Measurements from ENCODE around the gene CCDC27. TPM values are rescaled to one million over a fixed set of nuclear protein-coding genes. Genes with fewer than 3 reads are reported as not detected.

Gene CCDC27
- total and polyA plus RNA-seq, 2 of the 13 experiments (the other 11 are each of a cell fraction or from before 2014, with no cell fraction given): not detected

GRCh38 chr1:3743421-3743820 is 8.8 kb upstream of the CCDC27 start:
- intact Hi-C loops (cut with micrococcal nuclease; ENCODE audit: unreplicated experiment): no loop called here
- 97% methylated on average over 4 of the region's 4 CpGs for WGBS (ENCODE audit: low lambda C conversion rate)
- peaks cover 6% of the 10 kb centered on the region for H3K79me2 ChIP-seq (ENCODE audit: insufficient read depth, low read length)
- H3K9ac ChIP-seq (ENCODE audit: insufficient read depth, low read depth, low read length): no peak overlapping the region
- FAIRE-seq (no peak), DNase-seq (ENCODE audit: low spot score) (no peak), ATAC-seq (no peak)
- H3K9me3 ChIP-seq (ENCODE audit: low read length): no peaks in the 10 kb centered on the region
- ChIA-PET POLR2A (no interaction called here), CTCF (ENCODE audit: low intra/inter-chr PET ratio, low total read pairs) (no interaction called here)
- H3K4me3 ChIP-seq (replicated peaks in 1 of 3; ENCODE audit: insufficient read depth in 1 of 3, low read depth in 2 of 3, low read length in 3 of 3): no peak overlapping the region
- TF ChIP-seq ZNF276 (CRISPR knock-in tag; IDR thresholded peaks at IDR 0.05; ENCODE audit: low read depth) (no peak), ZNF280B (CRISPR knock-in tag; IDR thresholded peaks at IDR 0.05; ENCODE audit: borderline replicate concordance) (no peak), ZFX (CRISPR knock-in tag; IDR thresholded peaks at IDR 0.05; ENCODE audit: low read depth) (no peak), NONO (IDR thresholded peaks at IDR 0.05) (no peak), NONO (CRISPR knock-in tag; conservative IDR thresholded peaks at IDR 0.05) (no peak), SKI (IDR thresholded peaks at IDR 0.05; ENCODE audit: partially characterized antibody) (no peak), ZNF446 (CRISPR knock-in tag; IDR thresholded peaks at IDR 0.05) (no peak)
- no TSS peak for BruUV-seq (replicated peaks)
- no peak overlapping the region for H3K27ac ChIP-seq (ENCODE audit: extremely low read length, insufficient read depth, low read length)
- in situ Hi-C loops (cut with HindIII; ENCODE audit: extremely low pct_ligation_motif_present, low pct_unique_long_range_greater_than_20kb): no loop called here
- H3K27me3 ChIP-seq (ENCODE audit: control insufficient read depth in 1 of 2, insufficient read depth in 2 of 2, low read length in 2 of 2): no peaks in the 10 kb centered on the region; a peak in 1 of 5 replicates
- peaks cover 3 to 45% of the 10 kb centered on the region in 2 experiments for H3K36me3 ChIP-seq (replicated peaks in 1 of 2; ENCODE audit: control insufficient read depth in 1 of 2, insufficient read depth in 2 of 2, low read length in 2 of 2)
- H4K20me1 ChIP-seq (ENCODE audit: insufficient read depth, low read length): no peaks in the 10 kb centered on the region
- H2AFZ ChIP-seq (ENCODE audit: low read length): no peak overlapping the region
- peaks cover 31% of the 10 kb centered on the region for H3K4me1 ChIP-seq (ENCODE audit: insufficient read depth, low read length)
- no peak overlapping the region for H3K4me2 ChIP-seq (ENCODE audit: low read depth, low read length)
